Gastrocnemius medialis (tissue), 4 donors: Measurements from ENCODE around the gene SEC23A.

Source experiments
- CTCF ChIP-seq, 5 experiments: fragments of 450-650 bp in 3 of 5; fragments of 200-600 bp in 2 of 5; sonication (generic) in 2 of 5; IDR thresholded peaks in 4 of 5; conservative IDR thresholded peaks in 1 of 5; 1 replicate in 4 of 5; 2 replicates in 1 of 5; pipeline ENCODE4 v1.5.1; 2016 to 2019; ENCODE audit warnings: antibody characterized with exemption in 5 of 5, mild to moderate bottlenecking in 3 of 5, moderate library complexity in 3 of 5
- POLR2A ChIP-seq, 2 donors: fragments of 450-650 bp; IDR thresholded peaks; one replicate each; pipeline ENCODE4 v1.6.1; 2017; ENCODE audit warnings: antibody characterized with exemption in 2 of 2, mild to moderate bottlenecking in 2 of 2, moderate library complexity in 2 of 2

- TF ChIP-seq CTCF (IDR thresholded peaks at IDR 0.05 in 4 of 5, conservative IDR thresholded peaks at IDR 0.05 in 1 of 5), result no peak
- TF ChIP-seq POLR2A (IDR thresholded peaks at IDR 0.05), result no peak
Measured at GRCh38 chr14:39006721-39007410, 96.2 kb downstream of the SEC23A start.
